ENCODE measurements around the gene MYD88.
"Not testable (repeated sequence)": the region's sequence is repeated elsewhere in the genome, so short reads cannot be mapped to it uniquely, and the experiment has no call there.

The MYD88 gene

DNA sequence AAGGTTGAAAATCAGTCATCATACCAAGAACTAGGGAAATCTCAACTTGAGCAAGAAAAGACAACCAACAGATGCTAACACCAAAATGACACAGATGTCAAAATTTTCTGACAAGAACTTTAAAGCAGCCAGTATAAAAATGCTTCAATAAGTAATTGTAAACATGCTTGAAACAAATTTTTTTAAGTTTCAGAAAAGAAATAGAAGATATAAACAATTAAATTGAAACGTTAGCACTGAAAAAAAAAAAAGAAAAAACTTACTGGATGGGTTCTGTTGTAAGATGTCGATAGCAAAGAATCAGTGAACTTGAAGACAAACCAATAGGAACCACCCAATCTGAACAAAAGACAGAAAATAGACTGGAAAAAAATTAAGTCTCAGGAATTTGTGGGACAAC lies 8.0 kb downstream of the MYD88 start:
- DNase-seq, result no peak

DNA sequence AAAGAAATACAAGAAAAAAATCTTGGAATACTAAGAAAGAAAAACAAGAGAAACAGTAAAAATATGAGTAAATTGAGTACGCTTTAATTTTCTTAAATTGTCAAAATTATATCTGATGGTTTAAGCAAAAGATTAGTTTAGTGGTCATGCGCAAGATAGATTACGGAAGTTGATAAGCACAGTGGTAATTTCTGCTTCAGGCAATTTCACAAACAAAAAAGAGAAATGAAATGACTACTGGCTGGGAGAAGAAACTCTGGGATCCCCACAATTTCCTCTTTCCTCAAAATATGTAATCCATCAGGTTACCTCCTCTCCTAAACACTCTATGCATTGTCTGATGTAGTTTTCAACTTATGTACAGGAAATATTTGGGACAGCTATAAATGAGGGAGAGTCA lies 9.0 kb downstream of the MYD88 start:
- peak; percentile 73 for DNase-seq

DNA sequence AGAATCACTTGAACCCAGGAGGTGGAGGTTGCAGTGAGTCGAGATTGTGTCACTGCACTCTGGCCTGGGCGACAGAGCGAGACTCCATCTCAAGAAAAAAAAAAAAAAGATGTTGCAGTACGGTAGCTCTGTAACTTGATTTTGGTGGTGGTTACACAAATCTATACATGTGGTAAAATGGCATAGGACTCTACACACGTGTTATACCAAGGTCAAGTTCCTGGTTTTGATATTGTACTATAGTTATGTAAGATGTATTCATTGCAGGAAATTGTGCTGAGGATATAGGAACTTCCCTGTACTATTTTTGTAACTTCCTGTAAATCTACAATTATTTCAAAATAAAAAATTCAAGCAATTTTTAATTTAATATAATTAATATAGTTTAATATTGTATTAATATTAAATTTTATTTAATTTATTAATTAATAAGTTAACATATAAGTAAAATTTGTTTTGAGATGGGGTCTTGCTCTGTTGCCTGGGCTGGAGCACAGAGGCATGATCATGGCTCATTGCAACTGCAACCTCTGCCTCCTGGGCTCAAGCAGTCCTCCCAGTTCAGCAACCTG lies 9.9 kb downstream of the MYD88 start:
- DNase-seq, result peak; percentile 59

DNA sequence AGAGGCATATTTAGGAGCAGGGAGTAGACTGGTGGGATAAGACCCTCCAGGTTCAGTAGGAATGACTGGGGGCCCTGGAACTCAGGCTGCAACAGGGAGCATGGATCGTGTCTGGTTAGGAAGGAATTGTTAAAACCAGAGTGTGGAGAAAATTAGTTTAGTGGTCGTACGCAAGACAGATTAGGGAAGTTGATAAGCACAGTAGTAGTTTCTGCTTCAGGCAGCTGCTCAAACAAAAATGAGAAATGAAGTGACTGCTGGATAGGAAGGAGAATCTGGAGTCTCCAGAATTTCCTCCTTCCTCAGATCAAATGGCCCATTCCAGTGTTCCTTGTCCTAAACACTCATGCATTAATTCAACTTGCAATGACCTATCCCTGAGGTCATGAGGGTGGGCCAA lies 11.2 kb downstream of the MYD88 start:
- DNase-seq, result peak; percentile 85

DNA sequence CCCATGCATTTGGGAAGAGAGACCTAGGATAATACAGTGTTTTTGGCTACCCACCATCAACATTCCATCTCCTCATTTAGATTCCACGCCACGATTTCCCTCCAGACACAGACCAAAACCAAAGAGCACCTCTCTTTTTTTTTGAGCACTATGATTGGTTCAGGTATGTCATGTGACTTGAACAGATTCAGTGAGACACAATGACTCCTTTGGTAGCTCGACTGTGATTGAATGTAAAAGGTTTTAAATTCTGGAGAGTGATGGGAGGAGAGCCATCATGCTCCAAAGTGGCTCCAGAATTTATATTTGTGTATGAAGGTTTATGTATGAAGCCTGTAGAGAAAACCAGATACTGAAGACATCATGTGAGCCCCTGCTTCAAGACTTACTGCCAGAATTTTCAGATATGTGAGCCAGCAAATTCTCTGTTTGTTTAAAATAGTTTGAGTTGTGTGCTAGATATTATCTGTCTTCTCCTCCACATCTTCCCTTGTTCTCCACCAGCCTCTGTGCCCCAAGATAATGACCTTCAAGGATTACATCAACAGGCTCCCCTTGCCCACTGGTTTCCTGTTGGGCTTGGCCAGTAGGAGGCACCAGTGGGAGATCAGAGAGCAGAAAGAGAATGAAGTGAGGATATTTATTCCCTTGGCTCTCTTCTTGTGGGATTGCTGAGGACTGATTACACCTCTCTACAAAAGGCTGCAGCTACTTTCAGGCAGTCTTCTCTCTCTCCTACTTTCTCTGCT lies 12.5 kb downstream of the MYD88 start:
- DNase-seq, result peak; percentile 56

DNA sequence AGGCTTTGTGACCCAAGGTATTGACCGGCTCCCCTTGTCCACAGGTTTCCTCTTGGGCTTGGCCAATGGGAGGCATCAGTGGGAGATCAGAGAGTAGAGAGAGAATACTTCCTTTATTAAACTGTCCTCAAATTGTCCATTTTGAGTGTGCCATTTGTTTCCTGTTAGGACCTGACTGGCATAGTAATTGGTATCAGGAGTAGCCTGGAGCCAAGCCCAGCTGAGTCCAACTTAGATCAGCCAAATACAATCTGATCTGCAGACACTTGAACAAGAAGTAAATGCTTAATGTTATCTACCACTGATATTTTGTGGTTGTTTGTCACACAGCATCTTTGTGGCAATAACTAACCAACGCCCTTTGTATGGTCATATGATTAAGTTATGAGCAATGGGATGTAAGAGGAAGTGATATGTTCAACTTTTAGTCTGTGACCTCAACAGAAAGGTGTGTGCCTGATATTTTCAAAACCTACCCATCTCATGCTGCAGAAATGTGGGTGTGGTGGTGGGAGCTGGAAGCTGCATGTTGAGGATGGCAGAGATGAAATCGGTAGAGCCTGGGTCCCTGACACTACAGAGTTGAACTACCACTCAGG lies 13.3 kb downstream of the MYD88 start:
- DNase-seq, result peak; percentile 83

DNA sequence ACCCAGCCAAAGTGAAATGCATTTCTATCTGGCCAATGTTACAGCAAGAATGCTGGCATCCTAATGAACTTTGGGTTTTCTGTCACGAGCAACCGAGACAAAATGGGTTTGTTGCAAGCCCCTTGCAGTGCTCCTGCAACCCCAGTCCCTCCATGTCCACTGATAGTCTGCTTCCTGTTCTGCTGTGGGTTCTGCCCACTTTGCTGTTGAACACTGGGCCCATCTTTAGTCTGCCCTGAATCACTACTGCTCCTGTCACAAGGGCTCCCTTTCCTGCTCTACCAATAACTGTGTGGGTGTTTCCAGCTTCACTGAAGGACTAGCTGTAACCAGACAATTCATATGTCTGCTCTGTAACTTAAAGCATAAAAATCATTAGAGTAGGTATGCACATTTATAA lies 14.1 kb downstream of the MYD88 start:
- no peak for DNase-seq

DNA sequence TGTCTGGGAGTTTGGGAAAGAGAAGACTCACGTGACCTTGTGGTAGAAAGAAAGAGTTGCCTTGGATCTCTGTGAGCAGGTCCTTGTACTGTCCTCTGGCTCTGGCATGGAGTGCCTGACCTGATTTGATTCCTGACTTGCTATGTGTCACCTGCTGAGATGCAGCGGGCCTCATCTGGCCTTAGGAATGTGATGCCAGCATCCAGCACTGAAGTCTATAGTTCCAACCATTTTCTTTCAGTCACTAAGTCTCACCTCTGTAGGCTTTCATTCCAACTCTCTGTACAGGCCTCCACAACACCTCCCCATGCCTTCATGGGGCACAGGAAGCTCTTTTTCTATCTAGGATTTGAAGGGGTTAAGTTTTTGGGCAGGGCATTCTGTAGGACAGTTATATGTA lies 14.8 kb downstream of the MYD88 start:
- DNase-seq, result no peak

DNA sequence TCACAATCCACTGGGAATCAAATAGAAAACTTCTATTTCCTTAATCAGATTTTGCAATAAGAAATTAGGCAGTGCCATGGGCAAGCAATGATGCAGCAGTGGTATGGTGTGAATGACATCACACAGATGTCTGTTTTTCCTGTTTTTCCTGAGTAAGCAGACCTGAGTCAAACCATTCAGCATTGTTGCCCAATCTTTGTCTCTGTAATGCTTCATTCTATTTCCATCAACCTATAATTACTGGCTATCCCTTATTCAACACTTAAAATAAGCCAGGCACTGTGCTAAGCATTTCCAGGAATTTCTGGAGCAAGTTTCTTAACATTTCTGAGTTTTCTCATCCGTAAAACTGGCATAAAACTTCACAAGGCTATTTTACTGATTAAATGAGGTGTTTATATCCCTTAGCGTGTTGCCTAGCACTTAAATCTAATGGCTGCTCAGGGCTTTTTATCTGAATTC lies 15.6 kb downstream of the MYD88 start:
- DNase-seq, result peak; percentile 23

DNA sequence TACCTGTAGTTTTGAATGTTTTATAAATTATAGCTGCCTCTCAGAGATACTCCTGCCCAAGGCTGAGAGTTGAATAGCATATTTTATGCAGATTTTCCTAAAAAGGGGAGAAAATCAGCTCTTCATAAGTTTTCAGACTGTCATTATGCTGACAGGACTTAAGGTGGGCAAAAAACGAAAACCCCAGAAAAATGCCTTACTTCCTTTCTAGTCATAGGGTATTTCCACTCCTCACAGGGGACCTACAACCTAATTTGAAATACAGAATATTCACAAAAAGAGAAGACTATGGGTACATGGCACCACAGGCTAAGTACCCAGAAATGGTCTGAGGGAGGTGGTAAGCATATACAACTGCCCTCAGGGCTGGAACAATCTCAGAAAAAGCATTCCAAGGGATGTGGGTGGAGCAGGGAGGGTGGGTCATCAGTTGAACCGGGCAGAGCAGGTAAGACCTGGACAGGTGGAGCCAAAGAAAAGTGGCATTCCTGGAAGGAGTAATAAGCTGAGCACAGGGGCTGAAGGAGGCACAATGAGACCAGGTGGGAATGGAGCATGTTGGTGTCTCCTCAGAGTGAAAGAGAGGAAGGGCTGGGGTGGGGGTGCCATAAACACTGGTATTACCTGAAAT lies 16.3 kb downstream of the MYD88 start:
- DNase-seq, result no peak

DNA sequence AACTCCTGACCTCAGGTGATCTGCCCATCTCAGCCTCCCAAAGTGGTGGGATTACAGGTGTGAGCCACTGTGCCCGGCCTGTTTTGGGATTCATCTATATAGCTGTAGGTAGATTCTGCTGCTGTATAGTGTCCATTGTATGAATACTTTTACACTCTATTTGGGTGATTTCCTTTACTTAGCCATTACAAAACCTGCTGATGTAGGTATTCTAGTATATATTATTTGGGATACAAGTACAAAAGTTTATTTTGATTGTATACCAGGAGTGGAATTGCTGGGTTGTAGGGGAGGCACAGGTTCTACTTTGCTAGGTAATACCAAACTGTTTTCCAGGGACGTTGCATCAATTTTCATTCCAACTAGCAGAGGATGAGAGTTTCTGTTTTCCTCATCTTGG lies 17.4 kb downstream of the MYD88 start:
- DNase-seq, result no peak

DNA sequence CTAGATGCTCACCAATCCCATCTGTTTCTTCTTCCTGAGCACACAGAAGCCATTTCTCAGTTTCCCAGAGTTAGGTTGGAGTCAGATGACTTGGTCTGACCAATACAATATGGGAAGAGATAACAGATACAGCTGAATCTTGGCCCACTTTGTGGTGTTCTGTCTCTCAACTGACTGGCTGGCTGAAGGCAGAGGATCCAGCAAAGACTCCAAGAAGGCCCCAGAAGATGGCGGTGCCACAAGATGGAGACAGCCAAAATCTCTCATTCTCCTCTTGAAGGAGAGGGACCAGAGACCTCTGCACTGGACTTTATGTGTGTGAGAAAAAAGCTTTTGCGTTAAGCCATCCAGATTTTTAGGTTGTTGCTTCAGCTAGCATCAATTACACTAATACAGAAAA lies 18.7 kb downstream of the MYD88 start:
- no peak for DNase-seq

DNA sequence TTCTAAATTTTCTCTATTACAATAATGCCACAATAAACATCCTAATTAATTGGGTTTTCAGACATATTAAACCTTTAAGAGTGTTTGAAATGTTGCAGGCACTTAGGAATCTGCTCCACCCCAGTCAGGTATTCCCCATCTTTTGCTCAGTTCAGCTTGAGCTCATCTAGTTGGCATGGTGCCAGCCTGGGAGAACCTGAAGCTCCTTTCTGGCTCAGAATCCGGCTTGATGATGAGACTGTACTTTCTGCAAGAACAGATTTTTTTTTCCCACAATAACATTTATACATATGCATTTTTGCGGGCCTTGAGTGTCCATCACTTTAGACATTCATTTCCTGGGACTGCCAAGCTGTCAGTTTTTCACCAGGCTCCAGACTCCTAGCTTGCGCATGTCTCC lies 19.1 kb downstream of the MYD88 start:
- DNase-seq, result no peak

DNA sequence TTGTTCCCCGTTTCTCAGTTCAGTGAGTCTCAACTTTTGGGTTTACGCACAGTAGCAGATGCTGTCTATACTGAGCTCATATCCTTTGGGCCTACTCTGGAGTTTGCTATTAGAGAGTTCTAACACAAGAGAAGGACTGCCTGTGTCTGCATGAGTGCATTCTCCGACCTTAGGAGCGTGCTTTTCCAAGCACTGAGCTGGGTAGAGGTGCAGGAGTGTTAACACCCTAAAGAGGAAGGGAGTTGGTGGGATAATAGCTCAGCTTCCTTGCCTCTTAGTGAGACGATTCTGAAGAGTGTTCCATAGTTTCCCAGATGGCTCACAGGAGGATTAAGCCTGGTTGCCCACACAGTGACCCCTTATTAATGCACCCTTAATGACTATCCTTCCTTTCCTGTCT lies 20.0 kb downstream of the MYD88 start:
- no peak for DNase-seq

DNA sequence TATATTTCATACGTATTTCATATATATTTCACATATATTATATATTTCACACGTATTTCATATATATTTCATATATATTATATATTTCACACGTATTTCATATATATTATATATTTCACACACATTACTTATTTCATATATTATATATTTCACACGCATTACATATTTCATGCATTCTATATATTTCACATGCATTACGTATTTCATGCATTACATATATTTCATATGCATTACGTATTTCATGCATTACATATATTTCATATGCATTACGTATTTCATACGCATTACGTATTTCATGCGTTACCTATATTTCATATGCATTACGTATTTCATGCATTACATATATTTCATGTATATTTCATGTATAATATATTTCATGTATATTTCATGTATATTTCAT lies 22.2 kb downstream of the MYD88 start:
- DNase-seq, result not testable (repeated sequence)

DNA sequence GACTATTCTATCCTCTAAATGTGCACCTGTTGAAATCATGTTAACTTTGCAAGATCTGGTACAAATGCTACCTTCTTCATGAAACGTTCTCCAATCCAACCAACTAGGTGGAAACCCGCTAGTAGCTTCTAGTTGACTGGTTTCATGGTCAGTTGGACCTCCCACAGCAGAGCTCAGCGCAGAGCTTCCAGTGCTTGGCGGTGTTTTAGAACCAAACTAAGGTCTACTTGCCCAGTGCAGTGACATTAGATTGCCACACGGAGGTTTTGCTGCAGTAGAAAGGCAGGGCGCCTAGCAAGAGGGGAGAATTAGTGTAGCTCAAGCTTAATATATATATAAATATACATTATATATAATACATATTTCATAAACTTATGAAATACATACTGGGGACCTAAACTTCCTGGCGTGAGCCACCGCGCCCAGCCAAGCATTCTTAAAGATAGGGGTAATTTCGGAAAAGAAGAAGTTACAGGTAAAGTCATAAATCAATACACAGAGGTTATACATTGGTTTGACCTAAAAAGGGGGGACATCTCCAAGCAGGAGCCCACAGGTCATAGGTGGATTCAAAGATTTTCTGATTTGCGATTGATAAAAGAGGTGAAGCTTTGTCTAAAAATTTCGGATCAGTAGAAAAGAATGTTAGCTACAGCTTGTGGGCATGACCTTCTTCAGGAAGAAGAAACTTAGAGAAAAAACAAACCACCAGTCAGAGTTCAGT lies 24.8 kb downstream of the MYD88 start:
- DNase-seq, result peak; percentile 74

DNA sequence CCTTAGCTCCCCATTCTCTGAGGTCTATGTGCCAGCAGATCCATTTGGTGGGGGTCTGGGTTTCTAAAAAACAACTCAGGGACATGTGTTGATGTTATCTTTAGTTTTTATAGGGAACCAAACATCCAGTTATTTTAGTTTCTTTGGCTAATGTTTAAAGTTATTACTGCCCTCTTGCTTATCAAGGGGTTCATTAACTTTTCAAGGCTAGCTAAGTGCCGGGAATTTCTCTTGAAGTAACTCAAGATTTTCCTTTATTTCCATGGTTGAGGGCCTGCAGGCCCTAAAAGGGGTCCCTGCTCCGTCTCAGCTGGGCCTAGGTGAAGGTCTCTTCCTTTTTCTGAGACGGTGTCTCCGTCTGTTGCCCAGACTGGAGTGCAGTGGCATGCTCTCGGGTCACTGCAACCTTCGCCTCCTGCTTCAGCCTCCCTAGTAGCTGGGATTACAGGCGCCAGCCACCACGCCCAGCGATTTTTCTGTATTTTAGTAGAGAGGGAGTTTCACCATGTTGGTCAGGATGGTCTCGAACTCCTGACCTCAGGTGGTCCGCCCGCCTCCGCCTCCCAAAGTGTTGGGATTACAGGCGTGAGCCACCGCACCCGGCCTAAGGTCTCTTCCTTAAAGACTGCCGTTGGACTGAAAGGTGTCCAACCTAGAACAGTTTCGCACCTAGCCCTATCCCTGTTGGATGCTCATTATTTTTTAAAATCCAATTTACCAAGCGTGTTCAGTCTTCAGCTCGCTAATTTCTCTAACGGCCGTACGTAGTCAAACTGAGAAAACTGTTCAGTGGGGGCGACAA lies 25.6 kb downstream of the MYD88 start:
- DNase-seq, result no peak

DNA sequence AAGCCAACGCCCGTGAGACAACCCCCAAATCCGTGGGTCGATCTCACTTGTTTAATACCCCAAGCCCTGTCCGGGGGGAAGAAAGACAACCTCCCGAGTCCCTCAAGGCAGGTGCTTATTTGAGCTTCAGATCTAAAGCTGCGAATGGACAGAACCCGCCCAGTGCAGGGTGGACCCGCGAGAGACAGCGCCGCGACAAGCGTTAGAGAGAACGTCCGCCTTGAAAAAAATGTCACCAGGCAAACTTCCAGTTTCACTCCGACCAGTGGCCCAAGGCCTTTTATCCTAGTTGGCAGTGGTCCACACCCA lies 26.1 kb downstream of the MYD88 start:
- DNase-seq, result no peak

DNA sequence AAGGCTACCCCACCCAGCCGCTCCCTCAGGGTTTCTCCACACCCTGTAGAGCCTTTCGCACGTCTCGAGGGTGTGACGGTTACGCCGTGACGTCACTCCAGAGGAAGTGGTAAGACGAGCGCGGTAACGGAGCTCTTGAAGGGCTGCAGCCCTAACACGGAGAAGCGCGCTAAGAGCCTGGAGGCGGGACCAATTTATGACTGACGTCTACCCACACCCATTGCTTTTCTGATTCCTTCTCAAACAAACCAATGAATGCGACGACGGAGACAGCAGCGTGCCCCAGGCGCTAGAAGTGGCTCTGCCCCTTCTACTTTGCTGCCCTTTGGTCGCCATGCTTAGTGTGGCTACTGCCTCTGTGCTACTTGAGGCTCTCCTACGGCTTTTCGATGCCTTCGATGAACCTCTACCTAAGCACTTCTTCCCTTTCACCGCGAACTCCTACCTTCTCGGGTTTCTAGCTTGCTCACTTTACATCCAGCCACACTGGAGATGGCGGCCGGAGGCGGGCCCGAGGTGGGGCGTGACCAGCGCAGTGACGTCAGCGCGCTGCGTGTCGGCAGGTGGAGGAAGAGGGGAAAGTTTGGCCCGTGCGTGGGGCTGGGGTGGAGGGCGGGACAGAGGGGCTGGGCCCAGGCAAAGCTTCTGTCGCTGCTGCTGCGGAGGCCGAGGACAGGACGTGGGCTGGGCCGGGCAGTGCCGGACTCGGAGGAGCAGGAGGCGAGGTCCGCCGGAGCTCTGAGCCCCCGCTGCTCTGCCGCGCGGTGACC lies 26.7 kb downstream of the MYD88 start, which contains the start of gene OXSR1:
Gene OXSR1 (plus strand): TSS at position 586 of the 770 bp plus-strand sequence. CDS start 340 bp downstream, outside the sequence.
- peak; percentile 100 for DNase-seq

DNA sequence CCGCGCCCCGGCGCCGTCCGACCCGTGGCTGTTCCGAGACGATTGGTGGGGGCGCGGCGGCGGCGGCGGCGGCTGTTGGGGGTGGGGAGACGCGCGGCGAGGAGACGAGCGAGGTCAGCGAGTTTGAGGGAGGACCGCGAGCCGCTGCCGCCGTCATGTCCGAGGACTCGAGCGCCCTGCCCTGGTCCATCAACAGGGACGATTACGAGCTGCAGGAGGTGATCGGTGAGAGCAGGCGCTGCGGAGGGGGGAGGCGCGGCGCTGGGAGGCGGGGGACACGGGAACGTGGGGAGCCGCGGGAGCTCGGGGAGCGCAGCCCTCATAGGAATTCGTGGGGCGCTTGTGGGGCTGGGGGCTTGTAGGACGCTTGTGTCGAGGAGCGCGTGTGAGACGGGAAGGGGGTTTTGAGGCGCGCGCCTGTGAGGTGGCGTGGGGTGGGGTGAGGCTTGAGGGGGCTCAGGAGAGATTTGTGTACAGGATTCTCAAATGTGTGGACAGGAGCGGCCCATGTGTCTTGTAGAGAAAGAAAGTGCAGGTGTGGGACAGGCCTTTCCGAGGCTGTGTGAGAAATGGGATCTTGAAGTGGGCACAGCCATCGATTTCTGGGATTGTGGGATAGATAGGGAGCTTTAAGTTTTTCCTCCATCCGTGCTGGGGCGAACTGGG lies 27.4 kb downstream of the MYD88 start:
- DNase-seq, result no peak

DNA sequence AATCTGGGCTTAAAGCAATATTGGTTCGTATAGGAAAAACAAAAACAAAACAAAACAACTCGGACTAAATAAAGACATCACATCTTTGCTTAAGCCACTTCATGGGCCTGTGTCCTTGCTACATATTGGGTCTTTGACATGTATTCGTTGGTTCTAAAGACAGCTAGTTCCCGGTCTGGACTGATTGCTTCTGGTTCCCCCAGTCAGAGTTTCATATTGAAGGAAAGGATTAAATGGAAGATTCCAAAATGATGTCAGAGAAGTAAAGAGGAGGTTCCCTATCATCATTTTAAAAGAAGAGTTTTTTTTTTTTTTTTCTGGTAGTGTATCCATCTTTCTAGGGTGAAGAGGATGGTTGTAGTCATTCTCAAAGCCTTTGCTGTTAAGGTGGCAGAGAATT lies 29.1 kb downstream of the MYD88 start:
- no peak for DNase-seq
